ENCODE data around the gene ULK4. TPM values are rescaled to one million over a fixed set of nuclear protein-coding genes. Genes with fewer than 3 reads are reported as not detected.
A peak's percentile ranks its signal among the peaks of the same experiment; 100 is the strongest.
"Not testable (repeated sequence)": the region's sequence is repeated elsewhere in the genome, so short reads cannot be mapped to it uniquely, and the experiment has no call there.

The ULK4 gene
- total RNA-seq, 1 donor from 2014 or later = 11.2 TPM

- no peak for DNase-seq
- no peaks in the 10 kb centered on the region for H3K36me3 ChIP-seq
- H3K4me3 ChIP-seq = no peak overlapping the region
- no peak overlapping the region for H3K27ac ChIP-seq
- H3K4me1 ChIP-seq = no peaks in the 10 kb centered on the region
- H3K27me3 ChIP-seq = no peaks in the 10 kb centered on the region
- intact Hi-C loops (cut with DNase I) = no loop called here
- no peak for ATAC-seq
- no peaks in the 10 kb centered on the region for H3K9me3 ChIP-seq
- peak; percentile 40 for TF ChIP-seq CTCF (IDR thresholded peaks at IDR 0.05)
Measured at GRCh38 chr3:41716471-41716870, 245.4 kb downstream of the ULK4 start.

GRCh38 chr3:41715376-41715775 lies 246.5 kb downstream of the ULK4 start:
- H3K27me3 ChIP-seq = no peaks in the 10 kb centered on the region
- ATAC-seq = no peak
- no peak for DNase-seq
- no peaks in the 10 kb centered on the region for H3K4me1 ChIP-seq
- H3K9me3 ChIP-seq = no peaks in the 10 kb centered on the region
- H3K27ac ChIP-seq = no peak overlapping the region
- no peak for TF ChIP-seq CTCF (IDR thresholded peaks at IDR 0.05)
- no peaks in the 10 kb centered on the region for H3K36me3 ChIP-seq
- no peak overlapping the region for H3K4me3 ChIP-seq
- intact Hi-C loops (cut with DNase I) = no loop called here

- no peaks in the 10 kb centered on the region for H3K9me3 ChIP-seq
- peak; percentile 23 for ATAC-seq
- no peak for DNase-seq
- no peak overlapping the region for H3K27ac ChIP-seq
- intact Hi-C loops (cut with DNase I) = no loop called here
- no peaks in the 10 kb centered on the region for H3K27me3 ChIP-seq
- no peaks in the 10 kb centered on the region for H3K4me1 ChIP-seq
- TF ChIP-seq CTCF (IDR thresholded peaks at IDR 0.05) = no peak
- H3K36me3 ChIP-seq = no peaks in the 10 kb centered on the region
- no peak overlapping the region for H3K4me3 ChIP-seq
Measured at GRCh38 chr3:41711651-41712050, 250.3 kb downstream of the ULK4 start.

- H3K4me1 ChIP-seq = no peaks in the 10 kb centered on the region
- intact Hi-C loops (cut with DNase I) = no loop called here
- H3K9me3 ChIP-seq = no peaks in the 10 kb centered on the region
- H3K27ac ChIP-seq = no peak overlapping the region
- TF ChIP-seq CTCF (IDR thresholded peaks at IDR 0.05) = no peak
- no peak for DNase-seq
- H3K4me3 ChIP-seq = no peak overlapping the region
- no peaks in the 10 kb centered on the region for H3K36me3 ChIP-seq
- H3K27me3 ChIP-seq = no peaks in the 10 kb centered on the region
- ATAC-seq = peak; percentile 48
Measured at GRCh38 chr3:41710646-41711388, 251.1 kb downstream of the ULK4 start.

GRCh38 chr3:41709213-41709612 lies 252.7 kb downstream of the ULK4 start:
- ATAC-seq; H3K36me3 ChIP-seq; intact Hi-C loops (cut with DNase I); H3K27me3 ChIP-seq; H3K4me3 ChIP-seq; DNase-seq; H3K27ac ChIP-seq; H3K9me3 ChIP-seq; H3K4me1 ChIP-seq: not testable (repeated sequence)

- Histone ChIP-seq H3K4me3 (no peak overlapping the region), H3K4me1 (no peaks in the 10 kb centered on the region), H3K27me3 (no peaks in the 10 kb centered on the region), H3K9me3 (no peaks in the 10 kb centered on the region), H3K36me3 (no peaks in the 10 kb centered on the region), H3K27ac (no peak overlapping the region)
- TF ChIP-seq CTCF (IDR thresholded peaks at IDR 0.05) = no peak
- DNase-seq (no peak), ATAC-seq (no peak)
- intact Hi-C loops (cut with DNase I) = no loop called here
Measured at GRCh38 chr3:41708176-41708575, 253.7 kb downstream of the ULK4 start.
